ENCODE data around the gene OR4D1.

GRCh38 chr17:58165981-58166380 is 17.8 kb downstream of the OR4D1 start:
- no peak for TF ChIP-seq CTCF (conservative IDR thresholded peaks at IDR 0.05 in 1 of 2, IDR thresholded peaks at IDR 0.05 in 1 of 2; ENCODE audit: low read depth in 1 of 2, low read length in 2 of 2)
- no peak for TF ChIP-seq EZH2 (IDR thresholded peaks at IDR 0.05; ENCODE audit: low read length, missing control alignments)

All from fibroblast of lung (primary cell).